Activated T-cell treated with anti-CD3 and anti-CD28 coated beads for 48 hours (primary cell): ENCODE data around the gene CA12.

Source experiments
- DNase-seq: peaks from one replicate; pipeline ENCODE4 v3.0.0-alpha.2; 2020; ENCODE audit warnings: low read depth

CA12 gene

DNA sequence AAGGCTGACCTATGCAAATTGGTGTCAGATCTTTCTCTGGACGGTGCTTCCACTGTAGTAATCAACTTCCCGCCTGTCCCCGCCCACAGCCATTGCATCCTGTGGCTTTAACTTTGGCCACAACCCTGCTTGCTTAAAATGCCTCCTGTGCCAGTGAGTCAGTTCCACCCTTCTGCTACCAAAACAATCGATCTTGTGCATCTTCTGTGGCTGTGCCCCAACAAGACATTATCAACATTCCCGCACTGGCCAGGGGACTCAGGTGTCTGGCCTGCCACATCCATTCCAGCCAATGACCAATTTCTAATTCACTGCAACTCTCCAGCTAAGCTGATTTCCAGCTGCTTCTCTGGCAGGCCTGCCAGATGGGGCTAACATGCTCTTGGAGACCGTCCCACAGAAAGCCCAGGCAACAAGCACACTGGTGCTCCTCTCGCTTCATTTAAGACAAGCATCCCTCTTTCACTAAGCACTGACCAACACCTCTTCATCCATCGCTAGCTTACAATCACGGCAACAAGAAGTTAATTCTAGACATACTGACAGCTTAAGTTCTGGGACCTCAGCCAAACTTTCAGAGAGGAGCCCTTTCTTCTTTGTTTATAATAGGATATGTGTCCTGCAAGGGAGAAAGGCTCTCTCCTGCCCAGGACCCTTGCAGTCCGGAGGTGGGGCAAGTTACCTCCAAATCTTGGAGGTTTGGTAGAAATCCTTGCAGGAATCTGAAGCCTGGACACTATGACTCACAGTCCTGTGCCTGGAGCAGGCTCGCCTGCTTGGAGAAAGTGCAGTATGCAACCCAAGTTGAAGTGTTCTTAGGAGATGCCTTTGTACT is 6.7 kb downstream of the CA12 start:
- peak; percentile 33 for DNase-seq

DNA sequence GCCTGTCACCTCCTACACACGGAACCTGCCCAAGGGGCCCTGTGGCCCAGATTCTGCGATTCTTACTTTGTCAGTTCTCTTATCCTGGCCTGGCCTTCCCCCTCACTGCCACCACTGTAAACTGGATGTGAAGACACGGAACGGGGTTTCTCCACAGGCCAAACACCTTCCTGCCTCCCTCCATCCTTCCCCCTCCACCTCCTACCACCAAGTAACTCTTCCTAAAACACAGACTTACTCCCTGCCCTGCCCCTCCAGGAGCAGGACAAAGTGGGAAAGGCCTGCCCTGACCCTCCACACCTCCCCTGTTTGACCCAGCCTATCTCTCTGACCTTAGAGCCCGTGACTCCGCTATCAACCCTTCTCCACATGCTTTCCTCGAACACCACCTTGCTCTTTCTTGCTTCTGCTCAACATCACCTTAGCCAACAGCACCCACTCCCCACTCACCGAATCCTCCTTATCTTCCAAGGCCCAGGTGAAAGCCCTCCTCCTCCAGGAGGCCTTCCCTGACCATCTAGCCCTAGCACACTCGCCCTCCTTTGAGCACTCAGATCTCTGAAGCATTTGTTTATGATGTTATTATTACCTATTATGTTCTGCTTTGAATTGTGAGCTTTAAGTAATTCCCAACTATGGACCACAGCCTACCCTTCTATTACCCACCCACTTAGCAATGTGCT is 7.6 kb downstream of the CA12 start:
- no peak for DNase-seq

DNA sequence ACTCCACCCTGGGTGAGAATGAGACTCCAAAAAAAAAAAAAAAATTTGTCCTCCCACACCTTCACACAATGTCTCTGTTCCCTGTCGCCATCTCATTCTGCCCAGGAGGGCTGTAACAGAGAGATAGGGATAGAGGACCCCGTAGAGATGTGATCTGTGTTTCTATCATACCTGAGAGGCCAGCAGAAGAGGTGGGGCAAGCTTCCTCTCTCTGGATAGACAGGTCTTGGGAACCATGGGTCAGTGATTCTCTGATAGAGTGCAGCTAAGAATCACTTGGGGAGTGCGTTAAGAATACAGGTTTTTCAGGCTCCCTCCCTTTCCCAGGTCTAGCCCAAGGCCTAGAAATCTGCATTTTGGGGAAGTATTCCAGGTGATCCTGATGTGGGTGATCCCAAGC is 8.3 kb downstream of the CA12 start:
- DNase-seq, result no peak

DNA sequence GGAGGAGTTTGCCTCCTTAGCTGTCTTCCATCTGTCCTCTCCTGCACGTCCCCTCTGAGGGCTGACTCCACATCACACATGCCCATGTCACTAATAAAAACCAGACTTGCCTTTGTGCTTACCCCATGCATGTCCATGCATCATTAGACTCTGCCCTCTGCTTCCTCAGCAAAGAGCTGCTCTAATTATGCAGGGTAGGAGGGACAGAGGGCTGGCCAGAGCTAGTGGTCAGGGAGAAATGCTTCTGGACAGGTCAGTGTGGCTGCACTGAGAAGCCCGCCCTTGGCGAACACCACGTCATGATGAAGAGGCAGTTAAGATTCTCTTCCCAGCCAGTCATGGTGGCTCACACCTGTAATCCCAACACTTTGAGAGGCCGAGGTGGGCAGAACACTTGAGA is 8.9 kb downstream of the CA12 start:
- no peak for DNase-seq

DNA sequence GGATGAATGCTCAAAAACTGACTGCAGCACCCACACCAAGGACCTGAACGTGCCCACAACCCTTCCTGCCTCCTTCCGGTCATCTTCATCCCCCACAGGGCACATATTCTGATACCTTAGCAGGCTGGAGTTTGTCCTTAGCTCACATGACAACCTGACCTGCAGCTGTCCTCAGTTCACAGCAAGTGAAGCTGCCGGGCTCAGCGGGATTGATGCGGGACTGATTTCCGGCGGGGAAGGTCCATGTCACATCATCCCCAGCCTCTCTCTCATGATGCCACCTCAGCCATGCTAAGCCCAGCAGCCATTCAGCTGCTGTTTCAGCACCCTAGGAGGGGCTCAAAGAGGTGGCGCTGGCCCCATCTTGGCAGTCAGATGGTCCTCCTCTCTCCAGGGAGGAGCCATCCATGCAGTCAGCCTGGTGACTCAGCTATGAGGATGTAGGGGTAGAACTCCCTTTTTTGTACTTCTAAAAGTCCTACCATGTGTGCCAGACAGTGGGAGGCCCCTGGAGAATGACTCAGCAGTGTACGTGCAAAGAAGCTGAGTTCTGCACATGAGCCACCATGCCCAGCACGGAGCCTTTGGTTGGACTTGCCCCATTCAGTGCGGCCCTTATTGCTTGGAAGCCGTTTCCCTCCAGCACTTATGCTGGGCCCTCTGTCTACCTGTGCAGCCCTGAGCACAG is 9.5 kb downstream of the CA12 start:
- peak; percentile 34 for DNase-seq

DNA sequence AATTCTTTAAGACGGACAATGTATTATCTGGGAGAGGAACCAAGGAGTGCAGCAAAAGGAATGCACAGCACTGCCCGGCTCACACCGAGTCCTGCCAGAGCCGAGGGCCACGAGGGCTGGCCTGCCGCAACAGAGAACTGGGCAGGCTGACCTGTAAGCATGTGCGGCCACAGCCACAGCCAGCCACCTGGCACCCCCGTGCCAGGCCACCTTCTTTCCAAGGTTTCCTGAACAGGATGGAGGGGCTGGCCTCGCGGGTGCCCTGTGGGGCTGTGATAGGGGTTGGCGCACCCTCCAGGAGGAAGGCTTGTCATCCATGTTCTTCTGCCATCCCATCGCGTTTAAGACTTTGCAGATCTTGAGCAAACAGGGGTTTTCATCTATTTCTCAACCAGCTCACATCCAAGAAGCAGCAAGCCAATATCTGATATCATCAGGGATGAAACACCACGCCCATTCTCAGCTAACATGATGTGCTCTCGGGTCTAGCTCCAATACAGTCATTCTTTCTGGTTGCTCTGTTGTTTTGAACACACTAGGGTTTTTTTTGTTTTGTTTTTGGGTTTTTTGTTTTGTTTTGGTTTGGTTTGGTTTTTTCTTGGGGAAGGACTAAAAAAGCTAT is 10.2 kb downstream of the CA12 start:
- DNase-seq, result no peak

DNA sequence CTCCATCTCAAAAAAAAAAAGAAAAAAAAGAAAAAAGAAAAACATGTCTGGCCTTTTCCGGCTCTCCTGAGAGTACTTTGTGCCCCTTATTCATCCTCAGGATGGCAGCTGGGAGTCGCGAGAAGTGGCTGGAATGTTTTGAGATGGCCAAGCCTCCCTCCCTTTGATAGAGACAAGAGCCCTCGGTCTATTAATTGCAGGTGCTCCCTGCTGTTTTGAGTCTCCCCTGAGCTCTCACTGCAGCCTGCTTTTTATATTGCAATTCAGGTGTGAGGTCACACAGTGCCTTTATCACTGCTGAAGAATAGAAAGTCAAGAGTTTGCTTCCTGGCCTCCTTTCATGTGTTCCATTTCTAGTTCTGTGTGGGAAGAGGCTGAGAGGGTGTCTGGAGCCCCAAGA is 10.9 kb downstream of the CA12 start:
- no peak for DNase-seq

DNA sequence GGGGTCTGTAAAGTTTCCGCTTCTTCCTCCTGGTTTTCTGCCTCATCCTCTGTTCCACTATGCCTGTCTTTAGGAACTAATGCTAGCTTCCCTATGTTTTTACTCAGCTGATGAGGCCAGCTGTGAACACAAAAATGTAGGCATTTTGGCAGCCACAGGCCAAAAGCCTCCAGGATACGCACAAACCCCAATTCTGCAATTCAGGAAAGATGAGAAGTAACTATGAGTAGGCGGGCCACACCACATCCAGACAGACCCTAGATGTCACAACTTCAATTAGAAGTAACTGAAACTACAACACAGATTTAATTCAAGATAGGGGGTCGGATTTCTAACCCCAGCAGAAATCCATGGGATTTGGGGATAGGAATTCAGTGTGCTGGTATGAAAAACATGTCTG is 11.9 kb downstream of the CA12 start:
- no peak for DNase-seq

DNA sequence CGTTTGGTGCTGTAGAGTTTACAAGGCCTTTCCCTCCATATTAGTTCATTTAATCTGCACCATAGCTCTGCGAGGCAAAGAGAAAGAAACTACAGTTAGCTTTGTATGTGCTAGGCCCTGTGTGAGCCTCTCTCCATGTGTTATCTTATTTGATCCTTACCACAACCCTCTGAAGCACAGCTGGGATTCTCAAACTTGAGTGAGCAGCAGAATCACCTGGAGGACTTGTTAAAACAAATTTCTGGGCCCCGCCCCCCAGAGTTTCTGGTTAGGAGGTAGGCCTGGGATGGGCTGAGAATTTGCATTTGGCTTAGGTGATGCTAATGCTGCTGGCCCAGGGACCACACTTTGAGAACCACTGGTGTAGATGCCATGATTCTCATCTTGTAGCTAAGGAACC is 12.3 kb downstream of the CA12 start:
- DNase-seq, result no peak

DNA sequence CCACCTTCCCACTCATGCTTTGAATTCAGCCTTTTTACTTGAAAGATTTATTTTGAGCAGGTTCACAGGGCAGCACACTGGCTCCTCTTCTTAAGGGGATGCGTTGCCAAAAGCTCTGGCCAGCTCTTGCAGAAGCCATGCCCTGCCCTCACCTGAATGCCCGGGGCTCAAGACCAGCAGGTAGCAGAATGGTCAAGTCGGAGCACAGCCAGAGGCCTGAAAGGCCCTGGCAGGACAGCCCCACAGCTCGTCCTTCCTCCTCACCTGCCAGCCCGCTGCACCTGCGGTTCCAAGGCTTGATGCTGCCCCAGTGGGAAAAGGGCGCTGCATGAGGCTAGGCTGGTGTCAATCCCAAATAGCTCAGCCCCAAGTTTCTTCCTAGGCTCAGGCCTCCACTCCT is 13.1 kb downstream of the CA12 start:
- no peak for DNase-seq

DNA sequence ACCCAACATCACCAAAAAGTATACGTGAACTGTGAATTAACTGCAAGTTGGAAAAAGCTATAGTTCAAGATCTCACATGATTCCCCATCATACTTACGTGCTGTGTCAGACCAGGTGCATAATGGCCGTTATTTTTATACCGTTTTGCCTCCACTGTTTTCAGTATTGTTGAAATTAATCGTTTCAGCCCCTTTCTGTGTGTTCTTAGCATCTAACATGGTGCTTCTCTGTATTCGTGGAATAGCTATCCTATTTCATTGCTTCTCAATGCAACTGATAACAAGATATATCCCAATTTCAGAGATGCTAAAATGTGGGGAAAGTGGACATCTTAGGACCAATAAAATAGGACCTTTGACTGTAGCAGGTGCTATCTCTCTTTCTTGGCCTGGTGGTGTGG is 13.7 kb downstream of the CA12 start:
- no peak for DNase-seq

DNA sequence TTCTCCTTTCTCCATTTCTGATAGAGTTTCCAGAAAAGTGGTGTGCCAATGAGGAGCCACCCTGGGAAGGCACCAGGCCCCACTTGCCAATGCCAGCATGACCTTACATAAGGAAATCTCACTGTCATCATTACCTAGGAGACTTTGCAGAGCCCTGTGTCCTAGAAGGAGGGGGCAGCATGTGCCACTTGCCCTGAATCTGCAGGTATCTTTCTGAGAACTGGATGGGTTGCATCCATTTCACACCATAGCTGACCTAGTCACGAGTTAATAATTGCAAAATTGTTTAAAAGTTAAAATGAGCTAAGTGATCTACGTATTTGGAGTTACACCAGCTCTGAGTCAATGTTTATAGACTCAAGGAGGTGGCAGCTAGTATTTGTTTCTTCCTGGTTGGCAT is 14.3 kb downstream of the CA12 start:
- DNase-seq, result no peak

DNA sequence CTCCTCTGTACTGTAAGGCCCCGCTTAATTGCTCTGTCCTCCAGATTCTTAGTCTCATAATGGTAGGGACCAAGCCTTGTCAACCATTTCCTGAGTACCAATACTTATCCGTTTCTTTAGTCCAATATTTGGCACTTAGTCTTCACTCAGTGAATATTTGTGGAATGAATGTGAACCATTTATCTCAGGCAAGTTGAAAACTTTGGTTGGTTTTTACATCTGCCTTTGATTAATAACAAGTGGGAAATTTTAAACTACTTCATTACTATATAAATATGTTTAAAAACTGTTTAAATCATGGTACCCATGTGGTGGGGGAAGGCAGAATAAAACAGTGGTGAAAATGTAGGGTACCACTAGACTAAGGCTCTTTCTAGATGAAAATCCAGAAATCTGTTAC is 15.2 kb downstream of the CA12 start:
- no peak for DNase-seq

DNA sequence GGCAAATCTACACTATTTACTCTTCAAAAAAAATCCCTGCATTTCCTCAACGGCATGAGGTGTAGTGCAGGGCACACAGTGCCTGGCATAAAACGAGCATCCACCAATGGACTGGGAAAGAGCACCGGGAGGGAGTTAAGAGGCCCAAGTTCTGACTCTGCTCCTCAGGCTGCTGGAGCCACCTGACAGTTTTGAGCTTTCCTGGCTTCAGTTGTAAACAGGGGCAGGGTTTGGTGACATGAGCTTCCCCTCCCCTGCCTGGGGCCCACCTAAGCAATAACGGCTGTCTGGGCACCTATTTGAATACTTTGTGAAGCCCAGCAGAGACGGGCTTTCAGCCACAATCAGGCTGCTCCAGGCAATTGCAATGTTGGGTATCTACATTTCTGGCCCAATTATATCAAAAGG is 16.4 kb downstream of the CA12 start:
- DNase-seq, result no peak

DNA sequence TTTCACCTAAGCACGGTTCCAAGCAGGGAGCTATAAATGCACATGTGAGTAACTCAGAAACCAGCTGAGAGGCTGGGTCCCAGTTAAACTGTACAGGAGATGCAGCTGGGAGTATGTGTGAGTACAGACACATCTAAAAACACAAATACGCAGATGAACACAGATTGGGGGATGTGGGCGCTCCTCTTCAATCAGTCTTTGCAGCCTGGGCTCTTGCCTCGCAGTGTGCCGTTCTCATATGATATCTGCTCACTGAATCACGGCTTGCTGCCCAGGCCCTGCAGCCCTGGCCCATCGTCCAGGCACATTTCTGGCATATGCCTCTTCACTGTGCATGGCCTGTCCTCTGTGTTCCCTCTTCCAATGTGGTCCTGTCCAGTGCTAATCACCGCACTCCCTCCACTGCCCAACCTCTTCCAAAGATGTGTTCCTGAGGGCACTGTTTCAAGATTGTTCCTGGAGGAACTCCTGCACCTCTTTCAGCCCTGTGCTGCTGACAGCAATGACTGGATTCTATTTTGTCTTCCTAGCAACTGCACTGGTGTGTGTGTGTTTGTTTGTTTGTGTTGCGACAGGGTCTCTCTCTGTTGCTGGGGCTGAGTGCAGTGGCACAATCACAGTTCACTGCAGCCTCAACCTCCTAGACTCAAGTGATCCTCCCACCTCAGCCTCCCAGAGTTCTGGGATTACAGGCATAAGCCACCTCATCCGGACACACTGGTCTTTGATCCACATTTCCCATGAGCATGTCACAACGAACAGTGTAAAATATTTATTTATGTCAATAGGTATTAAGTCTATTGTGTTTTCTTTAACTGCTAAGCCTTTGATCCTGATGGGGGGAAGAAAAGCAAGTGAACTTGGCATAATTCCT is 17.0 kb downstream of the CA12 start:
- no peak for DNase-seq

DNA sequence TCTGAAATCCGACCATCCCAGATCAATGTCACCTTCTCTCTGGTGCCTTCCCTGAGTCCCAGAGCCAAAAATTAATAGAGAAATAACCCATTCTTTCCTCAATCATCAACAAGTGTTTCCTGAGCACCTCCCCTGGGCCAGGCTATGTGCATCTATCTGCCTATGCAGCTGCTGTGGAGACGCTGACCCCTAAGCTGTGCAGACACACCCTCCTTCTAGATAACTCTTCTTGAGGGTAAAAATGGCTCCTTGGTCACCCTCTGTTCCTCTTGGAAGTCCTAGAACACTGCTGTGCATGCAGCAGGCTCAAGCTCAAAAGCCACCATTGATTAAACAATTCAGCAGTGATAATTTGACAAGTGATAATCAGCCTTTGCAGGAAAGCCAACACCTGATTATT is 18.4 kb downstream of the CA12 start:
- no peak for DNase-seq

DNA sequence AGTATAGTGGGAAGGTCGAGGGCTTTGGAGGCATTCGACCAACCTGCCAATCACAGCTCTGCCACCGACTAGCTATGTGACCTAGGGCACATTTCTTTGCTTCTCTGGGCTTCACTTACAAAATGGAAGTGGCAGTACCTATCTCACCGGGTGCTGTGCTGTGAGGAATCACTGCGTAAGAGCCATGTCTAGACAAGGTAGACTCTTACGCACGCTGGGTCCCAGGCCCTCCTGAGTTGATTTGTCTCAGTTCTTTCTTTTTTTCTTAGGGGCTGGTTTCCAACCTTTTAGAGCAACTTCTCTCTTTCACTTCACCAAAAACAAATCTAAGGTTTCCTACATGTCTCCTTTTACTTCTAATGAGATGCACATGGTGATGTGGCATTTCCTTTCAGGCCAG is 18.8 kb downstream of the CA12 start:
- DNase-seq, result no peak

DNA sequence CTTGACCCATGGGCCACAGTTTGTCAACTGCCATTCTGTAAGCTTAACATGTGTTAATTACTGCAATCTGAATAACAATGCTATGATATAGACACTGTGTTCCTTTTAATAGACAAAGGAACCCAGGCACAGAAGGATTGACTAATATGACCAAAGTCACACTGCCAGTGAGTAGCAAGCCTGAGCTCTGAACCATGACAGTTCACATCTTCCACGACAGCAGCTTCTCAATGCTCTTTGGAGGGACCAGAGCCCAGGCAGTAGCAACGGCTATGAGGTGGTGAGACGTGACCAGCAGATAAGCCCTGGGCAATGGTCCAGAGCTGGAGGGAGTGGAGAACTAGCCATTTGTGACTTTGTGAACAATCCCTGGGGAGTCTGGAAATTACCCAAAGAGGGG is 19.4 kb downstream of the CA12 start:
- no peak for DNase-seq

DNA sequence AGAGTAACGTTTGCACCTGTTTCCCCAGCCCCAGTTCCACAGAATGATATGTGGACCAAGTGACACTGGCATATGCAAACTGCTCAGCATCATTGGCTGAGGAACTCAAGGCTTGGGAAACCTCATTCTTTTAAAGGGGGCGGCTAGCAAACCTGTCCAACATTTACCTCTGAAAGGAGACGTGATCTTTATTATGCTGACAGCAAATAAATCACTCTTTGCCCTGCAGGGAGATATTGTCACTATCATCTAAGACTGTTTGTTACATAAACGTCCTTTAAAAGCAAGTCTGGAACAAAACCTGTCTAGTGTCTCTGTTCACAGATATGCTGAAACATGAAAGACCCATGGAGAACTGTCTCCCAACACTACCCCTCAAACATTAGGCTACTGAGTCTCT is 21.5 kb downstream of the CA12 start:
- no peak for DNase-seq

DNA sequence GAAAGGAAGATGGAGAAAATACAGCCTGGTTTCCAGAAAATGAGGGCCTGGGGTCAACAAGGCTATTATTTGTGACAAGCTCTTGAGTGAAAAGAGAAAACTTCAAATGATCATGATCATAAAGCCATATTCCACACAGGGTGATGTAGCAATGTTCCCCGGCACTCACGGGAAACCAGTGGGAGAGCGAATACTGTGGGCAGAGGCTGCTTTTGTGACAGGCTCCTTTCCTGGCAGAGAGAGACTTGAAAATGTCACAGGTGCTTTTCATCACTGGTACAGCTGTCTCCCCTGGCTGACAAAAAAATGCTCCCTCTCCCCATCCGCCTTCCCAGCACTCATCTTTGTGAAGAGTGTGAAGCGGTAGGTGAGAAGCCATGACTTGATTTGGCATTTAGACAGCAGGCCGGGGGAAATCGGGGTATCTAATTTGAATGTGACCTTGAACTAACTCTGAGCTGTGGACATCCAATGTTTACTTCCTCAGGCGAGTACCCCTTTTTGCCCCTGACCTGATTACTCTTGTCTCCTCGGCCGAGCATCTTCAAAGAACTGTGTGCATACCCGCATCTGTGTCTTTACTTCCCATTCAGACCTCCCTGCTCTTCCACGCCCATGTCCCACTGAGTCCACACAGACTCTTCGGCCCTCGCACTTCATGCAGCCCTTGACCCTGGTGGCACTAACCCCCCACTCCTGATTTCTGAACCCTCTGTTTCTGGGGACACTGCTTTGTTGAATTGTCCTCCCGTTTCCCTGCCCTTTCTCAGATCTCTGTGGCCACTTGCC is 23.2 kb downstream of the CA12 start:
- DNase-seq, result no peak

DNA sequence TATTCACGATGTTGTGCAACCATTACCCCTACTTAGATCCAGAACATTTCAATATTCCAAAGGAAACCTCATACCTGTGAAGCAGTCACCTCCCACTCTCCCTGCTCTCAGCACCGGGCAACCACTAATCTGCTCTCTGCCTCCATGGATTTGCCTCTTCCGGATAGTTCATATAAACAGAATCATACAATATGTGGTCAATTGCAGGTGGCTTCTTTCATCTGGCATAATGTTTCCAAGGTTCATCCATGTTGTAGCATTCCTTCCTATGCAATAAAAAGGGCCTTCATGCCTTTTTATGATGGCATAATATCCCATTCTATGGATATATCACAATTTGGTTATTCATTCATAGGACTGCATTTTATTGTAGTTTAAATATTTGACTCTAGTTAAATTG is 23.9 kb downstream of the CA12 start:
- no peak for DNase-seq
